Stimulated activated CD4-positive, alpha-beta T cell treated with anti-CD3 and anti-CD28 coated beads, TNF-alpha, amount 100 ng/mL, for 1 hour (primary cell): ENCODE measurements around the gene KDM7A.

Experiments
- DNase-seq, 3 donors: peaks; one replicate each; pipeline ENCODE4 v3.0.0-alpha.2; 2020; ENCODE audit warnings: low read depth in 3 of 3, low spot score in 1 of 3

The KDM7A gene

GRCh38 chr7:140058517-140058916 lies 118.3 kb downstream of the KDM7A start:
- DNase-seq = no peak

GRCh38 chr7:140057143-140057535 lies 119.6 kb downstream of the KDM7A start:
- no peak for DNase-seq

- DNase-seq = no peak
These were observed 120.2 kb downstream of the KDM7A start for GRCh38 chr7:140056431-140057142.

- DNase-seq = no peak
These were observed 121.0 kb downstream of the KDM7A start for GRCh38 chr7:140055833-140056232.

GRCh38 chr7:140054751-140055150 lies 122.0 kb downstream of the KDM7A start:
- DNase-seq = no peak

GRCh38 chr7:140053812-140054539 lies 122.8 kb downstream of the KDM7A start:
- DNase-seq = no peak

- DNase-seq = no peak
These were observed 125.0 kb downstream of the KDM7A start for GRCh38 chr7:140051820-140052219.

- no peak for DNase-seq
These were observed 126.7 kb downstream of the KDM7A start for GRCh38 chr7:140050100-140050499.

GRCh38 chr7:140049339-140050024 lies 127.3 kb downstream of the KDM7A start:
- DNase-seq = no peak

- no peak for DNase-seq
These were observed 127.8 kb downstream of the KDM7A start for GRCh38 chr7:140048989-140049338.

- DNase-seq = no peak
These were observed 128.6 kb downstream of the KDM7A start for GRCh38 chr7:140048138-140048537.

GRCh38 chr7:140047197-140047596 lies 129.6 kb downstream of the KDM7A start:
- no peak for DNase-seq

GRCh38 chr7:140045697-140046096 lies 131.1 kb downstream of the KDM7A start:
- DNase-seq = no peak

GRCh38 chr7:140044251-140044650 lies 132.5 kb downstream of the KDM7A start:
- DNase-seq = no peak

GRCh38 chr7:140042386-140042670 lies 134.5 kb downstream of the KDM7A start:
- DNase-seq = no peak

GRCh38 chr7:140041659-140042385 lies 135.0 kb downstream of the KDM7A start:
- no peak for DNase-seq

GRCh38 chr7:140039896-140040295 lies 136.9 kb downstream of the KDM7A start:
- no peak for DNase-seq

- no peak for DNase-seq
These were observed 137.7 kb downstream of the KDM7A start for GRCh38 chr7:140039066-140039465.

- DNase-seq = no peak
These were observed 140.4 kb downstream of the KDM7A start for GRCh38 chr7:140036224-140036962.

- DNase-seq = no peak
These were observed 141.2 kb downstream of the KDM7A start for GRCh38 chr7:140035400-140036223.
